ENCODE measurements around the gene OPN4. TPM values are rescaled to one million over a fixed set of nuclear protein-coding genes. Genes with fewer than 3 reads are reported as not detected.
A peak's percentile ranks its signal among the peaks of the same experiment; 100 is the strongest.

OPN4 gene
- total RNA-seq, 1 donor from 2014 or later, result not detected

GRCh38 chr10:86655173-86655540, 810 bp downstream of the OPN4 start:
- DNase-seq (ENCODE audit: low read depth) (no peak), FAIRE-seq (no peak)
- Histone ChIP-seq H3K27me3 (ENCODE audit: insufficient read depth, low read length) (no peaks in the 10 kb centered on the region), H3K79me2 (ENCODE audit: insufficient read depth, low read length) (no peaks in the 10 kb centered on the region), H3K27ac (ENCODE audit: low read depth, low read length) (no peak overlapping the region), H3K36me3 (ENCODE audit: insufficient read depth, low read length) (no peaks in the 10 kb centered on the region), H4K20me1 (ENCODE audit: insufficient read depth, low read length) (no peaks in the 10 kb centered on the region), H3K4me2 (ENCODE audit: low read length) (no peak overlapping the region), H3K4me1 (ENCODE audit: insufficient read depth, low read length) (peaks cover 13% of the 10 kb centered on the region), H3K9ac (ENCODE audit: low read length) (no peak overlapping the region), H3K9me3 (ENCODE audit: insufficient read depth, low read depth, low read length) (no peaks in the 10 kb centered on the region), H3K4me3 (ENCODE audit: insufficient read depth, low read depth, low read length) (no peak overlapping the region), H2AFZ (ENCODE audit: low read depth, low read length) (no peak overlapping the region)
- Mint-ChIP-seq H3K4me3 (ENCODE audit: unreplicated experiment) (no peak overlapping the region), H3K27me3 (ENCODE audit: low read depth, unreplicated experiment) (peaks cover 33% of the 10 kb centered on the region), H3K4me1 (ENCODE audit: low read depth, unreplicated experiment) (peaks cover 3% of the 10 kb centered on the region), H3K36me3 (ENCODE audit: low read depth, unreplicated experiment) (peaks cover 4% of the 10 kb centered on the region), H3K9me3 (ENCODE audit: unreplicated experiment) (peaks cover 2% of the 10 kb centered on the region), H3K27ac (ENCODE audit: unreplicated experiment) (no peak overlapping the region)
- no peak for TF ChIP-seq EZH2 (IDR thresholded peaks at IDR 0.05; ENCODE audit: insufficient read depth, low read length)
- no peak for TF ChIP-seq CTCF (IDR thresholded peaks at IDR 0.05; ENCODE audit: insufficient read depth, low read depth, low read length)

- no peaks in the 10 kb centered on the region for H3K9me3 ChIP-seq (ENCODE audit: insufficient read depth, low read depth, low read length)
- no peak overlapping the region for H3K4me2 ChIP-seq (ENCODE audit: low read length)
- H2AFZ ChIP-seq (ENCODE audit: low read depth, low read length), result no peak overlapping the region
- no peaks in the 10 kb centered on the region for H4K20me1 ChIP-seq (ENCODE audit: insufficient read depth, low read length)
- no peaks in the 10 kb centered on the region for H3K36me3 ChIP-seq (ENCODE audit: insufficient read depth, low read length)
- Mint-ChIP-seq H3K4me3 (ENCODE audit: unreplicated experiment) (no peak overlapping the region), H3K27ac (ENCODE audit: unreplicated experiment) (no peak overlapping the region), H3K36me3 (ENCODE audit: low read depth, unreplicated experiment) (peaks cover 4% of the 10 kb centered on the region), H3K9me3 (ENCODE audit: unreplicated experiment) (peaks cover 2% of the 10 kb centered on the region), H3K27me3 (ENCODE audit: low read depth, unreplicated experiment) (peaks cover 31% of the 10 kb centered on the region), H3K4me1 (ENCODE audit: low read depth, unreplicated experiment) (peaks cover 3% of the 10 kb centered on the region)
- H3K27me3 ChIP-seq (ENCODE audit: insufficient read depth, low read length), result no peaks in the 10 kb centered on the region
- no peak overlapping the region for H3K4me3 ChIP-seq (ENCODE audit: insufficient read depth, low read depth, low read length)
- H3K79me2 ChIP-seq (ENCODE audit: insufficient read depth, low read length), result no peaks in the 10 kb centered on the region
- peaks cover 13% of the 10 kb centered on the region for H3K4me1 ChIP-seq (ENCODE audit: insufficient read depth, low read length)
- FAIRE-seq, result no peak
- DNase-seq (ENCODE audit: low read depth), result no peak
- no peak overlapping the region for H3K27ac ChIP-seq (ENCODE audit: low read depth, low read length)
- TF ChIP-seq CTCF (IDR thresholded peaks at IDR 0.05; ENCODE audit: insufficient read depth, low read depth, low read length) (no peak), EZH2 (IDR thresholded peaks at IDR 0.05; ENCODE audit: insufficient read depth, low read length) (no peak)
- no peak overlapping the region for H3K9ac ChIP-seq (ENCODE audit: low read length)
Observed at GRCh38 chr10:86655596-86655995, 1.2 kb downstream of the OPN4 start.

- H3K4me1 ChIP-seq (ENCODE audit: insufficient read depth, low read length), result peaks cover 13% of the 10 kb centered on the region
- H3K36me3 Mint-ChIP-seq (ENCODE audit: low read depth, unreplicated experiment), result peaks cover 4% of the 10 kb centered on the region
- H4K20me1 ChIP-seq (ENCODE audit: insufficient read depth, low read length), result no peaks in the 10 kb centered on the region
- H3K27ac ChIP-seq (ENCODE audit: low read depth, low read length), result no peak overlapping the region
- H3K79me2 ChIP-seq (ENCODE audit: insufficient read depth, low read length), result no peaks in the 10 kb centered on the region
- no peak overlapping the region for H3K4me2 ChIP-seq (ENCODE audit: low read length)
- no peak overlapping the region for H3K4me3 ChIP-seq (ENCODE audit: insufficient read depth, low read depth, low read length)
- no peak overlapping the region for H3K9ac ChIP-seq (ENCODE audit: low read length)
- H3K36me3 ChIP-seq (ENCODE audit: insufficient read depth, low read length), result no peaks in the 10 kb centered on the region
- H3K27ac Mint-ChIP-seq (ENCODE audit: unreplicated experiment), result peak overlapping the region; percentile 64
- no peak overlapping the region for H2AFZ ChIP-seq (ENCODE audit: low read depth, low read length)
- TF ChIP-seq EZH2 (IDR thresholded peaks at IDR 0.05; ENCODE audit: insufficient read depth, low read length) (no peak), CTCF (IDR thresholded peaks at IDR 0.05; ENCODE audit: insufficient read depth, low read depth, low read length) (no peak)
- no peaks in the 10 kb centered on the region for H3K27me3 ChIP-seq (ENCODE audit: insufficient read depth, low read length)
- peaks cover 2% of the 10 kb centered on the region for H3K9me3 Mint-ChIP-seq (ENCODE audit: unreplicated experiment)
- DNase-seq (ENCODE audit: low read depth) (no peak), FAIRE-seq (no peak)
- H3K4me3 Mint-ChIP-seq (ENCODE audit: unreplicated experiment), result no peak overlapping the region
- H3K4me1 Mint-ChIP-seq (ENCODE audit: low read depth, unreplicated experiment), result peaks cover 3% of the 10 kb centered on the region
- H3K27me3 Mint-ChIP-seq (ENCODE audit: low read depth, unreplicated experiment), result peaks cover 24% of the 10 kb centered on the region
- H3K9me3 ChIP-seq (ENCODE audit: insufficient read depth, low read depth, low read length), result no peaks in the 10 kb centered on the region
Observed at GRCh38 chr10:86657011-86657395, 2.7 kb downstream of the OPN4 start.

Measured in astrocyte (in vitro differentiated cells and primary cell).